H9 (cell line): Measurements from ENCODE around the gene PRPF18. TPM values are rescaled to one million over a fixed set of nuclear protein-coding genes. Genes with fewer than 3 reads are reported as not detected.

Experiments
- DNase-seq: peaks from one replicate; pipeline ENCODE4 v3.0.0-alpha.2; 2017
- H2AFZ ChIP-seq: one replicate; pipeline ENCODE4 v1.6.1; 2013; ENCODE audit warnings: mild to moderate bottlenecking, low read length, control low read depth, moderate library complexity
- H2AK5ac ChIP-seq: 2 replicates; pipeline ENCODE4 v1.6.1; 2013; ENCODE audit warnings: low read length, control low read depth, mixed read lengths; ENCODE audit not compliant: insufficient read length
- H2BK120ac ChIP-seq: one replicate; pipeline ENCODE4 v1.6.1; 2013; ENCODE audit warnings: low read depth, mild to moderate bottlenecking, low read length, control low read depth, inconsistent platforms; ENCODE audit not compliant: poor library complexity, severe bottlenecking
- H2BK12ac ChIP-seq: 2 replicates; pipeline ENCODE4 v1.6.1; 2013; ENCODE audit warnings: low read length, control low read depth, mixed read lengths, low read depth; ENCODE audit not compliant: insufficient read length
- H2BK15ac ChIP-seq: 2 replicates; pipeline ENCODE4 v1.6.1; 2013; ENCODE audit warnings: low read depth, low read length, control low read depth
- H2BK20ac ChIP-seq: one replicate; pipeline ENCODE4 v1.6.1; 2013; ENCODE audit warnings: low read depth, mild to moderate bottlenecking, low read length, control low read depth, inconsistent platforms; ENCODE audit not compliant: poor library complexity, severe bottlenecking
- H2BK5ac ChIP-seq: 2 replicates; pipeline ENCODE4 v1.6.1; 2013; ENCODE audit warnings: low read length, control low read depth, mixed read lengths; ENCODE audit not compliant: insufficient read length
- H3K14ac ChIP-seq: 2 replicates; pipeline ENCODE4 v1.6.1; 2013; ENCODE audit warnings: low read length, control low read depth; ENCODE audit not compliant: insufficient read depth
- H3K18ac ChIP-seq: 2 replicates; pipeline ENCODE4 v1.6.1; 2013; ENCODE audit warnings: low read depth, mild to moderate bottlenecking, mixed read lengths, low read length, control low read depth; ENCODE audit not compliant: insufficient read length
- H3K23ac ChIP-seq: 2 replicates; pipeline ENCODE4 v1.6.1; 2013; ENCODE audit warnings: low read length, control low read depth, mixed read lengths, low read depth; ENCODE audit not compliant: insufficient read length
- H3K23me2 ChIP-seq: 2 replicates; pipeline ENCODE4 v1.6.1; 2013; ENCODE audit warnings: low read depth, mild to moderate bottlenecking, mixed read lengths, low read length, control low read depth; ENCODE audit not compliant: insufficient read length, poor library complexity, severe bottlenecking
- H3K27ac ChIP-seq: 2 replicates; pipeline ENCODE4 v1.5.1; 2013; ENCODE audit warnings: low read length, control low read depth, mixed read lengths, low read depth; ENCODE audit not compliant: insufficient read length
- H3K27me3 ChIP-seq: 2 replicates; pipeline ENCODE4 v1.6.1; 2013; ENCODE audit warnings: low read length, control low read depth, inconsistent platforms; ENCODE audit not compliant: insufficient read depth
- H3K4ac ChIP-seq: 2 replicates; pipeline ENCODE4 v1.6.1; 2013; ENCODE audit warnings: low read depth, mild to moderate bottlenecking, control low read depth, inconsistent platforms, low read length, moderate library complexity
- H3K4me1 ChIP-seq: 2 replicates; pipeline ENCODE4 v1.6.1; 2013; ENCODE audit warnings: low read length, control low read depth, inconsistent platforms; ENCODE audit not compliant: insufficient read depth
- H3K4me2 ChIP-seq: 2 replicates; pipeline ENCODE4 v1.6.1; 2013; ENCODE audit warnings: low read length, control low read depth, mixed read lengths; ENCODE audit not compliant: insufficient read length, insufficient read depth
- H3K56ac ChIP-seq: 2 replicates; pipeline ENCODE4 v1.6.1; 2013; ENCODE audit warnings: low read depth, mild to moderate bottlenecking, mixed read lengths, low read length, control low read depth; ENCODE audit not compliant: insufficient read length
- H3K79me1 ChIP-seq: 2 replicates; pipeline ENCODE4 v1.6.1; 2013; ENCODE audit warnings: low read depth, mild to moderate bottlenecking, moderate library complexity, low read length, control low read depth, inconsistent platforms; ENCODE audit not compliant: insufficient read depth, poor library complexity, severe bottlenecking
- H3K79me2 ChIP-seq: 2 replicates; pipeline ENCODE4 v1.6.1; 2013; ENCODE audit warnings: low read length, control low read depth, inconsistent platforms; ENCODE audit not compliant: insufficient read depth
- H3K9ac ChIP-seq: 2 replicates; pipeline ENCODE4 v1.6.1; 2013; ENCODE audit warnings: low read length, control low read depth, mixed read lengths; ENCODE audit not compliant: insufficient read length; ENCODE audit errors: extremely low read depth
- H3K9me3 ChIP-seq: one replicate; pipeline ENCODE4 v1.6.1; 2013; ENCODE audit warnings: low read depth, low read length, inconsistent platforms; ENCODE audit not compliant: control insufficient read depth
- H3T11ph ChIP-seq: one replicate; pipeline ENCODE4 v1.6.1; 2013; ENCODE audit warnings: mild to moderate bottlenecking, low read length, control low read depth, inconsistent platforms
- H4K20me1 ChIP-seq: one replicate; pipeline ENCODE4 v1.6.1; 2013; ENCODE audit not compliant: control insufficient read depth, insufficient read length, insufficient read depth
- H4K5ac ChIP-seq: 2 replicates; pipeline ENCODE4 v1.6.1; 2013; ENCODE audit warnings: low read depth, mild to moderate bottlenecking, mixed read lengths, low read length, control low read depth; ENCODE audit not compliant: insufficient read length
- H4K8ac ChIP-seq: replicated peaks from 2 replicates; pipeline ENCODE4 v1.6.1; 2013; ENCODE audit warnings: low read length, control low read depth, mixed read lengths, low read depth; ENCODE audit not compliant: insufficient read length
- H4K91ac ChIP-seq: 2 replicates; pipeline ENCODE4 v1.6.1; 2013; ENCODE audit warnings: low read depth, mild to moderate bottlenecking, moderate library complexity, mixed read lengths, low read length, control low read depth; ENCODE audit not compliant: insufficient read length
- H3K27ac Mint-ChIP-seq, 3 experiments: 2 replicates in 2 of 3; 3 replicates in 1 of 3; pipeline ENCODE4 v1.8.0; 2020 to 2021; ENCODE audit warnings: mixed read lengths in 3 of 3, mild to moderate bottlenecking in 1 of 3, moderate library complexity in 1 of 3
- H3K27me3 Mint-ChIP-seq: 2 replicates; pipeline ENCODE4 v1.8.0; 2021; ENCODE audit warnings: low read depth, mild to moderate bottlenecking, moderate library complexity, mixed read lengths
- H3K36me3 Mint-ChIP-seq, 3 experiments: 2 replicates in 2 of 3; 3 replicates in 1 of 3; pipeline ENCODE4 v1.8.0; 2020 to 2021; ENCODE audit warnings: low read depth in 3 of 3, mixed read lengths in 3 of 3; ENCODE audit not compliant: insufficient read depth in 1 of 3
- H3K4me1 Mint-ChIP-seq, 2 experiments: 2 replicates each; pipeline ENCODE4 v1.8.0; 2020; ENCODE audit warnings: mixed read lengths in 2 of 2
- H3K4me3 Mint-ChIP-seq, 2 experiments: 2 replicates in 1 of 2; 3 replicates in 1 of 2; pipeline ENCODE4 v1.8.0; 2020 to 2021; ENCODE audit warnings: mild to moderate bottlenecking in 2 of 2, mixed read lengths in 2 of 2, moderate library complexity in 1 of 2
- H3K9me3 Mint-ChIP-seq, 2 experiments: 2 replicates in 1 of 2; 3 replicates in 1 of 2; pipeline ENCODE4 v1.8.0; 2020; ENCODE audit warnings: mild to moderate bottlenecking in 2 of 2, mixed read lengths in 2 of 2, moderate library complexity in 1 of 2
- WGBS: extraction: QIAGEN DNeasy Blood & Tissue Kit; methylation state at CpG from one replicate; pipeline ENCODE4 v1.1.7; 2013; ENCODE audit warnings: missing lambda C conversion rate, low lambda C conversion rate, mixed read lengths; ENCODE audit not compliant: insufficient read length; ENCODE audit errors: extremely low coverage; 5-methylcytosine and 5-hydroxymethylcytosine counted together
- total RNA-seq: library from RNA; stranded (reverse); gene quantifications from 2 replicates; pipeline ENCODE4 v1.2.1, GENCODE V29; 2021
- TF ChIP-seq, protein P1 (sequence below): fragments of 200-600 bp; sonication (generic); conservative IDR thresholded peaks from 3 replicates; pipeline ENCODE4 v1.8.0; 2021; ENCODE audit warnings: antibody characterized with exemption, mild to moderate bottlenecking

The PRPF18 gene
- total RNA-seq, 1 experiment from 2014 or later: 17.1 TPM

DNA sequence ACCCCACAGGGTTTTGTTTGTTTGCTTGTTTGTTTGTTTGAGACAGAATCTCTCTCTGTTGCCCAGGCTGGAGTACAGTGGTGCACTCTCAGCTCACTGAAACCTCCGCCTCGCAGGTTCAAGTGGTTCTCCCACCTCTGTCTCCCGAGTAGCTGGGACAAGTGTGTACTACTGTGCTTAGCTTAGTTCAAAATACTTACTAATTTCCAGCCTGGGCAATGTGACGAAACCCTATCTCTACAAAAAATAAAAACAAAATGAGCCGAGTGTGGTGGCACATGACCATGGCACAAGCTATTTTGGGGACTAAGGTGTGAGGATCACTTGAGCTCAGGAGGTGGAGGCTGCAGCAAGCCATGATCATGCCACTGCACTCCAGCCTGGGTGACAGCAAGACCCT is 15.2 kb upstream of the PRPF18 start:
- no peak overlapping the region for H4K8ac ChIP-seq

More for the DNA sequence above, 15.2 kb upstream of the PRPF18 start:
- no peak overlapping the region for H2BK12ac ChIP-seq
- Mint-ChIP-seq H3K36me3 (no peaks in the 10 kb centered on the region), H3K27me3 (peaks cover 16% of the 10 kb centered on the region), H3K9me3 (no peaks in the 10 kb centered on the region), H3K27ac (no peak overlapping the region), H3K4me1 (no peaks in the 10 kb centered on the region), H3K4me3 (no peak overlapping the region)
- TF ChIP-seq, protein P1, sequence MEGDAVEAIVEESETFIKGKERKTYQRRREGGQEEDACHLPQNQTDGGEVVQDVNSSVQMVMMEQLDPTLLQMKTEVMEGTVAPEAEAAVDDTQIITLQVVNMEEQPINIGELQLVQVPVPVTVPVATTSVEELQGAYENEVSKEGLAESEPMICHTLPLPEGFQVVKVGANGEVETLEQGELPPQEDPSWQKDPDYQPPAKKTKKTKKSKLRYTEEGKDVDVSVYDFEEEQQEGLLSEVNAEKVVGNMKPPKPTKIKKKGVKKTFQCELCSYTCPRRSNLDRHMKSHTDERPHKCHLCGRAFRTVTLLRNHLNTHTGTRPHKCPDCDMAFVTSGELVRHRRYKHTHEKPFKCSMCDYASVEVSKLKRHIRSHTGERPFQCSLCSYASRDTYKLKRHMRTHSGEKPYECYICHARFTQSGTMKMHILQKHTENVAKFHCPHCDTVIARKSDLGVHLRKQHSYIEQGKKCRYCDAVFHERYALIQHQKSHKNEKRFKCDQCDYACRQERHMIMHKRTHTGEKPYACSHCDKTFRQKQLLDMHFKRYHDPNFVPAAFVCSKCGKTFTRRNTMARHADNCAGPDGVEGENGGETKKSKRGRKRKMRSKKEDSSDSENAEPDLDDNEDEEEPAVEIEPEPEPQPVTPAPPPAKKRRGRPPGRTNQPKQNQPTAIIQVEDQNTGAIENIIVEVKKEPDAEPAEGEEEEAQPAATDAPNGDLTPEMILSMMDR: no peak
- no peak overlapping the region for H4K91ac ChIP-seq
- no peaks in the 10 kb centered on the region for H3K79me2 ChIP-seq
- H3K9me3 ChIP-seq: no peaks in the 10 kb centered on the region
- H3K4ac ChIP-seq: no peak overlapping the region
- H2BK20ac ChIP-seq: no peak overlapping the region
- H3K27me3 ChIP-seq: no peaks in the 10 kb centered on the region
- no peak overlapping the region for H2BK5ac ChIP-seq
- no peak overlapping the region for H3K27ac ChIP-seq
- H3K23me2 ChIP-seq: no peaks in the 10 kb centered on the region
- H3K4me2 ChIP-seq: no peak overlapping the region
- no CpG with 5 or more reads among the region's 5 CpGs for WGBS
- no peak overlapping the region for H3K14ac ChIP-seq
- no peak overlapping the region for H3K23ac ChIP-seq
- no peaks in the 10 kb centered on the region for H3K4me1 ChIP-seq
- no peak overlapping the region for H2BK15ac ChIP-seq
- no peaks in the 10 kb centered on the region for H3K79me1 ChIP-seq
- no peak overlapping the region for H3K9ac ChIP-seq
- no peak overlapping the region for H2BK120ac ChIP-seq
- no peaks in the 10 kb centered on the region for H4K20me1 ChIP-seq
- H3K56ac ChIP-seq: no peak overlapping the region
- no peak overlapping the region for H3K18ac ChIP-seq
- no peak overlapping the region for H4K5ac ChIP-seq
- H2AK5ac ChIP-seq: no peak overlapping the region
- no peak overlapping the region for H2AFZ ChIP-seq
- DNase-seq: no peak
- no peak overlapping the region for H3T11ph ChIP-seq
